ENCODE results near the gene TIAM1.

The TIAM1 gene

DNA sequence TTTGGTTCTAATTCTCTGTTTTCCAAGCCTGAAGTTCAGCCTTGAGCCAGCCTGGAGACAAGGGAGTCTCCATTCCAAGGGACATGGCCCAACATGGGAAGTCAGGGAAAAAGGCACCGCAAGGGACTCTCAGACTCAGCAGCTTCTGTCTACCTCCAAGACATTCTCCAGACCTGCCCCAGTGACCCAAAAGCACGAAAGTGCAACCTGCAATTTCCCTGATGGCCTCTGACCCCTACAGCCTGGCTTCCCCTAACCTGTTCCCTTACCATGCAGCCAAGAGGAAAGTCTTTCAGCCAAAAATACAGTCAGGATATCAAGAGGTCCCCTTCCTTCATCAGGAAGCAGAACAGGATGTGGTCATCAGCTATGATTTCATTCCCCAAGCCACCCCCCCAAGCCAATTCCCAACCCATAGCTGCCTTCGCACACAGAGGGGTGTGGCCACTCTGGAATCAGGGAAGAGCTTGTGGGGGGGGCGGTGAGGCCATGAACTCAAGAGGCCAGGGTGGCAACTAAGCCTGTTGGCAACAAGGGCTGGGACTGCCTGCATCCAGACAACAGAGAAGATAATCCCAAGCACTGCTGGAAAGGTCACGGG, 59.2 kb downstream of the TIAM1 start:
- no peak for DNase-seq (ENCODE audit: low read depth in 2 of 2)

DNA sequence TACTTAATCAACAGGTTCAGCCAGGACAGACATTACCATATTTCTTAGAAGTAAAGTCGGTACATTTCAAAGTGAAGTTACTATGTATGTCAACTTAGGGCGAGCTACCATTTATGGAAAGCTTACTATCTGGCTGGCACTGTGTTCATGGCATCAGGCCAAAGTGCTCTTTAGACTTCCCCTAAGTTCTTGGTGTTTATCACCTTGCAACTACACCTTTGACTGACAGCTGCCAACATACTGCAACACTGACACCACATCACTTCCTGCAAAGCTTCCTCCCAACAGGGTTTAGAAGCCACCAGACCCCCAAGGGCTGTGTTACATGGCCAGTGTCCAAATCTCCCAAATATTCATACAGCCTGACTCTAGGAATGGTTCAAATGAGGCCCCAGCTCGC, 61.0 kb downstream of the TIAM1 start:
- DNase-seq (ENCODE audit: low read depth in 2 of 2) = no peak

GRCh38 chr21:31282095-31282709, 61.9 kb downstream of the TIAM1 start:
- DNase-seq (ENCODE audit: low read depth in 2 of 2) = no peak

DNA sequence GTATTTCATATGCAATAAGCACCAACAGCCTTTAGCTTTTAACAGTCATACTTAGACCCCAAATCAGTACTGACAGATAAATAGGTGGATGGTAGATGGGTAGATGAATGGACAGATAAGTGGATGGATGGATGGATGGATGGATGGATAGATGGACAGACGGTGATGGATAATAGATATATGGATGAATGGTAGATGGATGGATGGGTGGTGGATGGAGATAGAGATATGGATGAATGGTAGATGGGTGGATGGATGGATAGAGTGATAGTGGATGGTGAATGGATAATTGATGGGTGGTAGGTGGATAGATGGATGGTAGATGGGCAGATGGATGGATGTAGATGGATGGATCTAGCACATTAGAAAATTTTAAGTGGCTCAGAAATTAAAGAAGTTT, 62.5 kb downstream of the TIAM1 start:
- no peak for DNase-seq (ENCODE audit: low read depth in 2 of 2)

DNA sequence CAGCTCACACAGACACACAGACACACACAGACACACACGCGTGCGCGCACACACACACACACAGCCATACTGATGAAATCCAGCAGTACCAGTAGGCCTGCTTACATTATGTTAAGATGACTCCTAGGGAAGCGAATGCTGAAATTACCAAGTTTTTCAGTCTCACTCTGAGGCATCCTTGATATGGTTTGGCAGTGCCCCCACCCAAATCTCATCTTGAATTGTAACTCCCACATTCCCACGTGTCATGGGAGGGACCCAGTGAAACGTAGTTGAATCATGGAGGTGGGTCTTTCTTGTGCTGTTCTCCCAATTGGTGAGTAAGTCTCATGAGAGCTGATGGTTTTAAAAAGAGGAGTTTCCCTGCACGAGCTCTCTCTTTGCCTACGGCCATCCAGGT, 64.1 kb downstream of the TIAM1 start:
- peak in 1 of 2 donors; percentile 12 for DNase-seq (ENCODE audit: low read depth in 2 of 2)

GRCh38 chr21:31279214-31279613, 64.8 kb downstream of the TIAM1 start:
- DNase-seq (ENCODE audit: low read depth in 2 of 2) = no peak

DNA sequence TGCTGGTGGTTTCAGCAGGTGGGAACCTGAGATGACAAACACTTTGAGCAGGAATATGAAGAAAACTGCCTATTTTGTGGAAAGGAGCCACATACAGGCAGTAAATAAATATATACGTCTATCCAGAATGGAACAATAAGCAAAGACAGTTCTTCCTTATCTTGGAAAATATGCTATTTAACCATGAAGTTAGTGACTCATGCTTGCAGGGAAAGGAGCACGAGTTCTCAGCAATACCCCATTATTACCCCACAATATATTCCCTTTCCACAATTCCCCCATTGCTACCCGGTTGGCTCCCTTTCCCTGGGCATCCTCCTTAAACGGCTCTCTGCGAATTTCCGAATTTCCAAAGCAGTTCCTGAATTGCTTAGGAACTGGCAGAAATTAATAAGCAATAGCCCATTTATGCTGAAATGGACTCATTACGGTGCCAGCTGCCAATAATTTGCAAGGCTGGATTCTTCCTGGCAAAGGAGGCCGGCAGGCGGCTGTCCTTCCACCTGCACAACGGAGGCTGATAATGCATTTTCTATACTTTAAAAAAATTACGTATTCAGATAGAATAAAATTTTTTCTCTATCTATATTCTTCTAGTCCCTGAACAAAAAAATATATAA, 65.4 kb downstream of the TIAM1 start:
- no peak for DNase-seq (ENCODE audit: low read depth in 2 of 2)

DNA sequence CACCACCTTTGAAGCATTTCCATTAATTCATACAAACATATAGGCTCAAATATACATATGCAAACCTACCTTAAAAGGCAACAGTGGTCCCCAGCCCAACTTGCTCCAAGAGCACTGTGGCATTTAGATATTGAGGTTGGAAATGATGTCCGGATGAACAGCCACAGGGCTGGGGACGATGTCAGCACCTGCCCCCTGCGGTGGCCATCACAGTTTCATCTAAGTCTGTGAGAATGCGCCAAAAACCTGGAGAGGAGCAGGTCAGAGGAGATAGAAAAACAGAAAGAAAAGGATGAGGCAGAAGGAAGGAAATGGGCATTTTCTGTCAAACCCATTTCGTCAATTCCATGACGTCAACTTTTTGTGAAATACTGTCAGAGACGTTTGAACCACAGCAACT, 67.4 kb downstream of the TIAM1 start:
- DNase-seq (ENCODE audit: low read depth in 2 of 2) = no peak

GRCh38 chr21:31275901-31276300, 68.2 kb downstream of the TIAM1 start:
- DNase-seq (ENCODE audit: low read depth in 2 of 2) = no peak

DNA sequence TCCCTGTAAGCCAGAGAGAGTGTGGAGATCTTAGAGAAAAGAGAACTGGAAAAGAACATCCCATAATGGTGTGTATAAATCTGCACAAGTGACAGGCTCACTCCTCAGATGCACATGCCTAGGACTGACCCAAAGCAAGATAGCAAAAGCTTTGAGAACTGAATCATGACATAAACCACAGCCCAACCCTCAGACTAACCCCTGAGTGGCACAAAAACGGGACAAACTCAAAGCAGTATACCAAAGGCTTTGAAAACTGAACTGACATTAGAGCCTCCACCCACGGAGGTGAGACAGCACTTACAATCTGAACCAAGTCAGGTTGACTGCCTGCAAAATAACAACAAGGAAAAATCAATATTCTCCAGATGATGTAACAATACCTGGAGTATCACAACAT, 70.8 kb downstream of the TIAM1 start:
- DNase-seq (ENCODE audit: low read depth in 2 of 2) = peak in 1 of 2 donors; percentile 11

- no peak for DNase-seq (ENCODE audit: low read depth in 2 of 2)
Observed at GRCh38 chr21:31268090-31268489, 76.0 kb downstream of the TIAM1 start.

GRCh38 chr21:31267644-31268043, 76.4 kb downstream of the TIAM1 start:
- DNase-seq (ENCODE audit: low read depth in 2 of 2) = no peak

GRCh38 chr21:31266241-31266640, 77.8 kb downstream of the TIAM1 start:
- DNase-seq (ENCODE audit: low read depth in 2 of 2) = no peak

- DNase-seq (ENCODE audit: low read depth in 2 of 2) = no peak
Observed at GRCh38 chr21:31265366-31266013, 78.6 kb downstream of the TIAM1 start.

- DNase-seq (ENCODE audit: low read depth in 2 of 2) = no peak
Observed at GRCh38 chr21:31264574-31264973, 79.5 kb downstream of the TIAM1 start.

- DNase-seq (ENCODE audit: low read depth in 2 of 2) = no peak
Observed at GRCh38 chr21:31262728-31263127, 81.3 kb downstream of the TIAM1 start.

GRCh38 chr21:31261759-31262158, 82.3 kb downstream of the TIAM1 start:
- no peak for DNase-seq (ENCODE audit: low read depth in 2 of 2)

GRCh38 chr21:31260790-31261189, 83.3 kb downstream of the TIAM1 start:
- DNase-seq (ENCODE audit: low read depth in 2 of 2) = no peak

DNA sequence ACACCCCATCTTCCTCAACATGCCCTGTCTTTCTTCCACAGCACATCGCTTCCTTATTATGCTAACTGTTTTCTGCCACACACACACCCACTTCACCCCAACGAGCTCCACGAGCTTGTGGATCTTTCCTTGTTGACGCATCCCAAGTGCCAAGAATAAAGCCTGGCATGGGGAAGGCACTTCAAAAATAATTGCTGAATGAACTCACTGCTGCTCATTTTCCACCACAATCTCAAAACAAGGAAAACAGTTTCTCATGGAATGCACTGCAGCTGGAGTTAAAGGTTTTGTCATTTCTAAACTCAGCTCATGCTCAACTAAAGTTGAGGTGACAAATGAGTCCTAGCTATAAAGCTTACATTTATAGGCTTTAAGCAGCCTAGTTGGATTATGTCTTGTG, 86.0 kb downstream of the TIAM1 start:
- DNase-seq (ENCODE audit: low read depth in 2 of 2) = no peak

GRCh38 chr21:31257265-31257664, 86.8 kb downstream of the TIAM1 start:
- no peak for DNase-seq (ENCODE audit: low read depth in 2 of 2)

DNA sequence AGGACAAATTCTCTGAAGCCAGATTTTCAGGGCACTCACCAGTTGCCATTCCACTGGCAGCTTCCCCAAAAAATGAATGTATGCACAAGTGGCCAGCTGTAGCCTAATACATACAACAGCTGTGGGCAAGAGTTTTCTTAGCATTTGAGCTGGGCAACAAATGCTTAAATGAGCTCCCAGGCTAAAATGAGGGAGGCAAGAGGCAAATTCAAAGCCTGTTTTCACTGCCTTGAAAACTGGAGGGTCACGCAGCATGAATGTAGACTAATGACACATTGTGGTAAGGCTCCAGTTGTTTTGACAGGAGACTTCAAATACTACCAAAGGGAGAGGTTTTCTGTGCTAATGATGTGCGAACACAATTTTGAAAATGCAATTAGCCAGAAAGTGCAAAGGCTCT, 88.2 kb downstream of the TIAM1 start:
- no peak for DNase-seq (ENCODE audit: low read depth in 2 of 2)

- no peak for DNase-seq (ENCODE audit: low read depth in 2 of 2)
Observed at GRCh38 chr21:31255036-31255435, 89.0 kb downstream of the TIAM1 start.

- DNase-seq (ENCODE audit: low read depth in 2 of 2) = no peak
Observed at GRCh38 chr21:31254131-31254530, 89.9 kb downstream of the TIAM1 start.
